Measurements from ENCODE around the gene DLGAP4. TPM values are rescaled to one million over a fixed set of nuclear protein-coding genes. Genes with fewer than 3 reads are reported as not detected.
A peak's percentile ranks its signal among the peaks of the same experiment; 100 is the strongest.

The DLGAP4 gene
- total RNA-seq, 1 donor from 2014 or later, result 25.7 TPM

- Mint-ChIP-seq H3K4me1 (ENCODE audit: low read depth) (no peaks in the 10 kb centered on the region), H3K27ac (no peak overlapping the region), H3K9me3 (peaks cover 3% of the 10 kb centered on the region), H3K27me3 (ENCODE audit: insufficient read depth) (peaks cover 8% of the 10 kb centered on the region), H3K4me3 (no peak overlapping the region), H3K36me3 (ENCODE audit: low read depth) (no peaks in the 10 kb centered on the region)
- intact Hi-C loops (cut with micrococcal nuclease), result no loop called here
- no peak for DNase-seq (ENCODE audit: low spot score)
These were observed 140.4 kb downstream of the DLGAP4 start for GRCh38 chr20:36446557-36446956.

DNA sequence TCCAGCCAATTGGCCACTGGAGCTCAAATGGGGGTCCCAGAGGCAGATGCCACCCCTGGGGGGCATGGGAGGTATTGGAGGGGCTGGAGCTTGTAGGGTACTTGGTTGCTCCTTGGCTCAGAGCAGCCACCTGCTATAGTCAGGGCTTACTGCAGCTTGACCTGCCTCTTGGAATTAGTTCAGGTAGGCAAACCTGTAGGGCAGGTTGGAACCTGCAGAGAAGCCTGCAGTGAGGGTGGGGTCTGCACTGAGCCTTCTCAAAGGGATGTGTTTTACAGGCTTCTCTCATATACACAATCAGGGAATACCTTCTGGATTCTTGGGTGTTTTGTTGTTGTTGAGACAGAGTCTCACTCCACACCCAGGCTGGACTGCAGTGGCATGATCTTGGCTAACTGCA, 141.0 kb downstream of the DLGAP4 start:
- Mint-ChIP-seq H3K4me1 (ENCODE audit: low read depth) (no peaks in the 10 kb centered on the region), H3K27me3 (ENCODE audit: insufficient read depth) (peaks cover 8% of the 10 kb centered on the region), H3K27ac (no peak overlapping the region), H3K36me3 (ENCODE audit: low read depth) (no peaks in the 10 kb centered on the region), H3K4me3 (no peak overlapping the region), H3K9me3 (peaks cover 3% of the 10 kb centered on the region)
- DNase-seq (ENCODE audit: low spot score), result no peak
- intact Hi-C loops (cut with micrococcal nuclease), result no loop called here

GRCh38 chr20:36449663-36450062, 143.5 kb downstream of the DLGAP4 start:
- DNase-seq (ENCODE audit: low spot score), result no peak
- Mint-ChIP-seq H3K9me3 (peaks cover 3% of the 10 kb centered on the region), H3K27ac (no peak overlapping the region), H3K4me3 (no peak overlapping the region), H3K27me3 (ENCODE audit: insufficient read depth) (peaks cover 4% of the 10 kb centered on the region), H3K36me3 (ENCODE audit: low read depth) (no peaks in the 10 kb centered on the region), H3K4me1 (ENCODE audit: low read depth) (no peaks in the 10 kb centered on the region)
- intact Hi-C loops (cut with micrococcal nuclease), result no loop called here

DNA sequence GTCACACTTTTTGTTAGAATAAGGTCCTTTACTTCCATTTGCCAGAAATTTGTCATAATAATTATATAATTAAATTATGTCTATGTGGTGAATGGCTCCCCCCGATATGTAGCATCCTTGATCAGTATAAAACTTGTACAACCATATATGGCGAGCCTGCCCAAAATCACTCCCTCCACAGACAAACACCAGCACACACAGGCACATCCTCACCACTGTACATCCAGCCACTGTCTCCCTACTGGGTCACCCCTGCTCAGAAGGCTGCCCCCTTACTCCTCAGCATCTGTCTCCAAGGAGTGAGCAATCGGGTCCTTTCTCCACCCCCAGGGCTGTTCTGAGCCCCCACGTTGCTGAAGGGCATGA, 148.2 kb downstream of the DLGAP4 start:
- intact Hi-C loops (cut with micrococcal nuclease), result no loop called here
- Mint-ChIP-seq H3K4me1 (ENCODE audit: low read depth) (no peaks in the 10 kb centered on the region), H3K36me3 (ENCODE audit: low read depth) (no peaks in the 10 kb centered on the region), H3K4me3 (no peak overlapping the region), H3K9me3 (peaks cover 3% of the 10 kb centered on the region), H3K27ac (no peak overlapping the region), H3K27me3 (ENCODE audit: insufficient read depth) (peaks cover 3% of the 10 kb centered on the region)
- DNase-seq (ENCODE audit: low spot score), result no peak

DNA sequence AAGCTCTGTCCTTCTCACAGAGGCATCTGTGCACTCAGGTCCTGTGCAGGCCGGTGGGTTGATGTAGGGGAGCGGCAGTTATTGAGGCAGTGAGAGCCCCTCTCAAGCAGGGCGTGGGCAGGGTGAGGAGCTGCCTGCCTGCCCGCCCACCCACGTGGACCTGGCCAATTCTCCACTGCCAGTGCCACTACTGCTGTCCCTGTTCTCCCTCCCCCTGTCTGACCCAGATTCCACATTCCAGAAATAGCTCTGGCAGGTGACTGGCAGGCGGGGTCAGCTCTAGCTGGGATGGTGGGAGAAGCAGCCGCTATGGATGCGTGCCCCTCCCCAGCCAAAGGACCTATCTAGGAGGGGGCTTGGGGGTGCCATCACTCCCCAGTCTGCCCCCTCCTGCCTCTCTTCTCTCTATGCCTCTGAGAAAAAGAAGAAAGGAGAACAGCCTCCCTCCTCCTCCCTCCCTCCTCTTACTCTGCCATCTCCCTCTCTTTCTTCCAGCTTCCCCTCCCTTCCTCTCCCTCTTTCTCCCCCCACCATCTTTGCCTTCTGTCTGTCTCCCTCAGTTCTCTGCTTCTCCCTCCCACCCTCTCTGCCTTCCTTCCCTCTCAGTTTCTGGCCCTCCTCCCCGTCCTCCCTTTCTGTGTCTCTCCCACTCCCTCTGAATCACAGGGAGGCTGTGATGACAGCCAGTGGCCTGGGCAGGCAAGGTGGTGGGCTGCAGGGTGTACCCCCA, 148.7 kb downstream of the DLGAP4 start:
- H3K4me3 Mint-ChIP-seq, result no peak overlapping the region
- no peak overlapping the region for H3K27ac Mint-ChIP-seq
- intact Hi-C loops (cut with micrococcal nuclease), result no loop called here
- H3K27me3 Mint-ChIP-seq (ENCODE audit: insufficient read depth), result peaks cover 3% of the 10 kb centered on the region
- DNase-seq (ENCODE audit: low spot score), result no peak
- H3K36me3 Mint-ChIP-seq (ENCODE audit: low read depth), result no peaks in the 10 kb centered on the region
- peaks cover 1% of the 10 kb centered on the region for H3K9me3 Mint-ChIP-seq
- H3K4me1 Mint-ChIP-seq (ENCODE audit: low read depth), result no peaks in the 10 kb centered on the region

DNA sequence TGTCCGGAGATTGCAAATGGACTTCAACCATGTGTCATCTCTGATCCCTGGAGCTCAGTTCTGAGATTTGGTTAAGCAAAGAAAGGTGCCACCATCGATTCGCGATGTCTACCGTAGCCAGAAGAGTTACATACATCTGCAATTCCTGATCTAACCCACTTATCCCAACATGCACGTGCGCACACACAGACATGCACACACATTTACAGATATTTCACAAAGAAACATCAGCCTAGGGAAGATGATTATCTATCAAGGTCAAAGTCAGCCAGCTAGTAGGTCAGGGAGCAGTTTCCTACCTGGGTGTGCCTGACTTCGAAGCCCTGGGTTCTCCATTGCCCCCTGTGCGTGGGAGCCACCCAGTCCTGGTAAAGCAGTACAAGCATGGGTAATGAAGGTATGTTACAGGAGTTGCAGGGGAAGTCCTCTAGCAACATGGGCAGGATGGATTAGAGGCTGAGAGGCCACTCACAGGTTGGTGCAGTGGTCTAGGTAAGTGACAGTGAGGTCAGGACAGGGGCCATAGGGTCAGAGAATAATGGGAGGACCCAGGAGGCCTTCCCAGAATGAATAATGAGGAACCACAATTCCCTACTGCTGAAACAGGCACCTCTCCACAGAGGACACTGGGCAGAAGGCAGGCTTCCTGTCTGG, 150.0 kb downstream of the DLGAP4 start:
- peaks cover 3% of the 10 kb centered on the region for H3K27me3 Mint-ChIP-seq (ENCODE audit: insufficient read depth)
- H3K36me3 Mint-ChIP-seq (ENCODE audit: low read depth), result no peaks in the 10 kb centered on the region
- no peaks in the 10 kb centered on the region for H3K9me3 Mint-ChIP-seq
- intact Hi-C loops (cut with micrococcal nuclease), result no loop called here
- peaks cover 7% of the 10 kb centered on the region for H3K4me1 Mint-ChIP-seq (ENCODE audit: low read depth)
- H3K27ac Mint-ChIP-seq, result no peak overlapping the region
- no peak for DNase-seq (ENCODE audit: low spot score)
- no peak overlapping the region for H3K4me3 Mint-ChIP-seq

- Mint-ChIP-seq H3K27me3 (ENCODE audit: insufficient read depth) (peaks cover 5% of the 10 kb centered on the region), H3K27ac (peak overlapping the region; percentile 87), H3K9me3 (no peaks in the 10 kb centered on the region), H3K4me1 (ENCODE audit: low read depth) (peaks cover 48% of the 10 kb centered on the region), H3K36me3 (ENCODE audit: low read depth) (no peaks in the 10 kb centered on the region), H3K4me3 (peak overlapping the region; percentile 70)
- peak; percentile 81 for DNase-seq (ENCODE audit: low spot score)
- intact Hi-C loops (cut with micrococcal nuclease), result loop anchor here (1.0 to 10.0 kb wide), 11 partner anchors 25 to 1571 kb away; partner anchors contain the start of genes CPNE1, DSN1, RAB5IF and RBL1
These were observed 154.8 kb downstream of the DLGAP4 start for GRCh38 chr20:36460648-36461599.

DNA sequence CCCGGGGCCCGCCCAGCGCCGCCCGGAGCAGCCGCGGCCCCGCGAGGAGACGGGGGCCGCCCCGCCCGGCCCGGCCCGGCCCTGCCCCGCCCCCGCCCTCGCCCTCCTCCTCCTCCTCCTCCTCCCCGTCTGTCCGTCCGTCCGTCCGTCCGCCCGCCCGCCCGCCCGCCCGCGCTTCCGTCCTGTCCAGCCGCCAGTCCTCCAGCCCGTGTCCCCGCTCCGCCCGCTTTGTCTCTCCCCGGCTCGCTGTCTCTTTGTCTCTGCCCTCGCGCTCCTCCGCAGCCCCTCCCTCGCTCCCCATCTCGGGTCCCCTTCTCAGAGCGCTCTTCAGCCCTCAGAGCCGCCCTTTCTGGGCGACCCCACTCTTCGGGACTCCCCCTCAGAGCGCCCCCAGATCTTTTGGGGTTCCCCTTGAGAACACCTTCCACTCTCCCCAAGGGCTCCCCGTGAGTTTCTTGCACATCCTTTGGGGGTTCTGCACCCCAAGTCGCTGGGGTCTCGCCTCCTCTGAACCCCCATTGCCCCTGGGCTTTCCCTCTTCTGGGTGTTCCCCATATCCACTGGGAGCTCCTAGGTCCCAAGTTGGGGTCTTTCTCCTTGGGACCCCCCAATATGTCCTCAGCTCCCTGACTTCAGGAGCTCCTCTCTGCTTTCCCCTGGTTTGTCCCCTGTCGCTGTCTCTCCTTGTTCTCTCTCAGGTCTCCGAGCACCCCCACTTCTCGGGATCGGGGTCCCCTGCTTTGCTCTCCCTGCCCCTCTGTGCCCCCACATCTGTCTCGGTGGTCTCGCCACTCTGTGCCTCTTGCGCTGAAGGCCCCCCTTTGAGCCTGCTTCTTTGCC, 155.7 kb downstream of the DLGAP4 start:
- intact Hi-C loops (cut with micrococcal nuclease), result loop anchor here (1.0 to 10.0 kb wide), 12 partner anchors 26 to 1570 kb away; partner anchors contain the start of genes CPNE1, DSN1, RAB5IF and RBL1
- peak; percentile 16 for DNase-seq (ENCODE audit: low spot score)
- Mint-ChIP-seq H3K4me3 (peak overlapping the region; percentile 89), H3K9me3 (no peaks in the 10 kb centered on the region), H3K27me3 (ENCODE audit: insufficient read depth) (peaks cover 5% of the 10 kb centered on the region), H3K4me1 (ENCODE audit: low read depth) (peaks cover 57% of the 10 kb centered on the region), H3K36me3 (ENCODE audit: low read depth) (no peaks in the 10 kb centered on the region), H3K27ac (peak overlapping the region; percentile 90)

GRCh38 chr20:36462440-36463211, 156.5 kb downstream of the DLGAP4 start:
- peaks cover 5% of the 10 kb centered on the region for H3K27me3 Mint-ChIP-seq (ENCODE audit: insufficient read depth)
- intact Hi-C loops (cut with micrococcal nuclease), result loop anchor here (1.0 to 10.0 kb wide), 7 partner anchors 372 to 1570 kb away; partner anchors contain the start of genes CPNE1, RBL1, RBM12 and RBM39
- DNase-seq (ENCODE audit: low spot score), result no peak
- H3K36me3 Mint-ChIP-seq (ENCODE audit: low read depth), result no peaks in the 10 kb centered on the region
- H3K4me3 Mint-ChIP-seq, result peak overlapping the region; percentile 89
- peaks cover 65% of the 10 kb centered on the region for H3K4me1 Mint-ChIP-seq (ENCODE audit: low read depth)
- H3K27ac Mint-ChIP-seq, result peak overlapping the region; percentile 90
- H3K9me3 Mint-ChIP-seq, result no peaks in the 10 kb centered on the region

GRCh38 chr20:36463212-36464061, 157.3 kb downstream of the DLGAP4 start:
- H3K36me3 Mint-ChIP-seq (ENCODE audit: low read depth), result no peaks in the 10 kb centered on the region
- intact Hi-C loops (cut with micrococcal nuclease), result loop anchor here (2.0 to 10.0 kb wide), 7 partner anchors 181 to 1569 kb away; partner anchors contain the start of genes CPNE1, RBL1, RBM12 and RBM39

More at GRCh38 chr20:36463212-36464061, 157.3 kb downstream of the DLGAP4 start:
- peaks cover 5% of the 10 kb centered on the region for H3K27me3 Mint-ChIP-seq (ENCODE audit: insufficient read depth)
- no peaks in the 10 kb centered on the region for H3K9me3 Mint-ChIP-seq
- peak overlapping the region; percentile 89 for H3K4me3 Mint-ChIP-seq
- H3K27ac Mint-ChIP-seq, result peak overlapping the region; percentile 90
- no peak for DNase-seq (ENCODE audit: low spot score)
- peaks cover 72% of the 10 kb centered on the region for H3K4me1 Mint-ChIP-seq (ENCODE audit: low read depth)

Measured in activated T-helper 1 cell treated with anti-CD3 and anti-CD28 coated beads, Interleukin-12 subunit alpha, Interleukin-12 subunit beta, Interleukin-2, Interleukin-4 antibody, amounts not matched to agents 30 ng/mL and 10 ng/mL and 1 ng/mL, durations not matched to agents 14 hours and 24 hours and 36 hours (primary cell).